ENCODE data around the gene TJAP1.
"Not testable (repeated sequence)": the region's sequence is repeated elsewhere in the genome, so short reads cannot be mapped to it uniquely, and the experiment has no call there.

Gene TJAP1

DNA sequence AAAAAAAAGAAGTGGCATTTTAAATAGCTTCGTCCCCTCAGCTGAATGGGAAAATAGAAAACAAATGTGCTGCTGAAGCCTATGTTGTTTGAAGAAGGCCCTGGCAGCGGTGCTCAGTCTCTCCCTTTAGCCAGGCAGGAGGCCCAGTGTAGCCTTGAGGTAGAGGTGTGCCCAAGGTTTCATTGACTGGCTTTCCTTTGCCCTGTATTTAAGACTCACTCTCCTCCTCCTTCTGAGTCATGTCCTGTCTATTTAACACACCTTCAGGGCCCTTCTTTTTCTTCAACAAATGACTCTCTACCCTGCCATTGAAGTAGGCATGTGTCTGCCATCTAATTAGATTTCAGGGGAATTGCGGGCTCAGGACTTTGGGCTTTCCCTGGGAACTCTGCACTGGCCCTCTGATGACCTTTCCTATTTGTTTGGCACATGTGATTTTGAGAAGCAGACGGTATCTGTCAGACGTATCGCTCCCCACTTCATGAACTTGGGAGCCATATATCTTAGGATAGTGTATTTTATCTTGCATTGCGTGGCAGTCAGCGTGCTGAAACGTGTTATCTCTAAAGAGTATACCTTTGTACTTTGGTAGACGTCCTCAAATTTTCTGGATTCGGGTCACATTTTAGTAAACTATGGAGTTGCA, 4.3 kb downstream of the TJAP1 start:
- DNase-seq: no peak

DNA sequence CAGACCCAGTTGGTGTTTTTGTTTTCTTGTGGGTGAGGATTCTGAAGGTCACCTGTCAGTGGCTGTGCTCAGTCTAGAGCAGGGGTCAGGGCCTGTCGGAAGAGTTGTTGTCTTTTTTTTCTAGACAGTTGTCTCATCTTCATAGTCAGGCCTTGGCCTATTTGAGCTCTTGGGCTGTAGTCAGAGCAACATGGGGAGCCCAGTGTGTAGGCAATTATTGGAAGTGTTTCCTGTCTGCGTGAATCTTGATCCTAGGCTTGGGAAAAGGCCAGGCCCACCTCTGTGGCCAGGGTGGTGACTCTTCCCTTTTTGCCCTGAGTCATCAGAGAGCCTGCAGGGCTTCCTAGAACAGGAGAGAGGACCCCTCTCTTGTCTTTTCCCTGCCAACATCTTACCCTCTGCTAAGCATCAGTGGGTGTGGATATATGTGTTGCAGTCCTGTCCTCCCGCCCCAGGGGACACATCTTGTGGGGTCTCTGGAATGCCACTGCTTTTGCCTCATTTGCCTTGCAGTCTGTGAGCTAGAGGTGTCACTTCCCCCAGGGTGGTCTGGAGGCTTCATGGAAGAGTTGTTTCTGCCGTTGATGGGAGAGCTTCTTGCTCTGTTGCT, 11.4 kb downstream of the TJAP1 start:
- no peak for DNase-seq

DNA sequence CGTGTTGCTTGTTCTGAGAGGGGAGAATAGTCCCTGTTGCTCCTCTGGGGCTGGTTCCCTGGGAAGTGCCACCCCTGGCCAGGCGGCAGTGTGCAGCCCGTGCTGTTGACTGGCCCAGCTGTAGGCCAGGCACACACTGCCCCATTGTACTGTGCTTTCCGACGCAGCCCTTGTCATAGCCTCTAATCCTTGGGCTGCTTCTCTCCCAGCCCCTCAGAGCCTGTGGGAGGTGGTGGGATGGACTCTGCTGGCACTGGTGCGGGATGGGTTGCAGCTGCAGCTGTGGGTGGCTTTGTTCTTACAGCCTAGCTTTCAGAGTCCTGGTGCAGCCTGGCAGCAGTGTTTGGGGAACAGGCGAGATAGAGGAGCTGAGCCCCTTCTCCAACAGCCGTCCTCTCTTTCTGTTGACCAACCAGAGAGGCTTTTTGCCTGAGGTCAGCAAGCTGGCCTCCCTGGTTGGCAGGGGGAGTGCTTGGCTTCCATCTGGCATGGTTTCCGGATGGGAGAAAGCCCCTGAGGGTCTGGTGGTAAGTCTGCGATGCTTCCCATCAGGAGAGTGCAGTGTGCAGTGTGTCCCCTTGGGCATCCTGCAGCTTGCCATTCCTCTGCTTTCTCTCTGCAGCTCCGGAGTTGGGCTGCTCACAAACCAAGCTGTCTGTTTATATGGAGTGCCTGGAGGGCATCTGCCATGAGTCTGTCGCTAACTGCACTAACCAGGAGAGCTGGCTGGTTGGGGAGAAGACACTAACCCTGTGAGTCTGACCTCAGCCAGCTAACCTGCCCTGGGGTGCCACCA, 12.1 kb downstream of the TJAP1 start:
- DNase-seq: no peak

DNA sequence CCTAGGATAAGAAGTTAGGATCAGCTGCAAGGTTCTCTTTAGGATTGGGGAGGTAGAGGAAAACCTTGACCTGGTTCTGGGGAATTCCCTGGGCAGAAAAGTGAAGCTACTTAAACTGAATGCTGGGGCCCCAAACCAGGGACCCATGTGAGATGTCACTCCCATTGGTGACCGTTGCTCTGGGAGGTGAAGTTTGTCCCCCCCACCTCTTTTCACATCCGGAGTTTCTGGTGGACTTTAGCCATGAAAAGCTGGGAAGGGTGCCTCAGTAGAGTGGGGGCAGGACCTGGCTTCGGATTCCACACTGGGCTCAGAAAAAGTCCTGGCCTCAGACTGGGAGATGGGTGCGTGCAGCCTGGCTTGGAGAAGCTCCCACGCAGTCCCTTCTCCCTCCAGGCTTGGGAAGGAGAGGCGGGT, 13.2 kb downstream of the TJAP1 start:
- DNase-seq: no peak

DNA sequence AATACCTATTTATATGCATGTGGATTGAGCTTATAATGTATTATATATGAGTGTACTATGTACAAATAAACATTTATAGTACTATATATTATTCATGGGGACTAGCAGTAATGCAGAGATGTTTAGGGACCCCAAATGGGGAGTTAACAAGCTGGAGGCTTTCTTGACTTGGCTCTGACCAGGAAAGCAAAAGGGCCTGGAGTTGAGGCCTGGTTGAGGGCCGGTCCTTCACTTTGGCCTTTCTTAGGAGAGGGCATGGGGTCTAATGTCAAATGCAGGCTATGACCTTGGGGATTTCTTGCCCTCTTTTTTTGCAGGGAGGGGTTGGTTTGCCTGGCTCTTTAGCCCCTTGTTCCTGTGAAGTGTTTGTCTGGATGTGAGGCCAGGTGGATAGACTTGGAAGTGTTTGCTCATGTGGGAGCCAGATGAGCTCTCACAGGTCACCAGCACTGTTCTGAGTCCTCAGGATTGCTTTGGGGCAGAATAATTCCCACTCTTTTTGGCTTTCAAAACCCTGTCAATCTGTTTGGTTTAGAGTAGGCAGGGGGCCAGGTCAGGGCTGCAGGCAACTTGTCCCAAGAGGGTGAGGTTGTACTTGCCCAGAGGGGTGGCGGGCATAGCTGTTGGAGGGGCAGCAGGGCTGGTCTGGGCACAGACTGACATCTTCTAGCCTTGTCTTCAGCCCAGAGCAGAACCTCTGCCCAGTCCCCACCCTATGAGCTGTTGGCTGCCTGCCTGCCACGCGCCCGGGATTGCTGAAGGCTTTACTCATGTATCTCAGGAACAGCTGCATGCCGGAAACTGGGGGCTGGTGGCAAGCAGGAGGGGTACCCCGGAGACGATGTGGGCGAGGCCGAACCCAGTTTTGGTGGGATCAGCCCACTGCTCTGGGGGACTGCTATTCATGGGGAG, 14.6 kb downstream of the TJAP1 start:
- DNase-seq: no peak

DNA sequence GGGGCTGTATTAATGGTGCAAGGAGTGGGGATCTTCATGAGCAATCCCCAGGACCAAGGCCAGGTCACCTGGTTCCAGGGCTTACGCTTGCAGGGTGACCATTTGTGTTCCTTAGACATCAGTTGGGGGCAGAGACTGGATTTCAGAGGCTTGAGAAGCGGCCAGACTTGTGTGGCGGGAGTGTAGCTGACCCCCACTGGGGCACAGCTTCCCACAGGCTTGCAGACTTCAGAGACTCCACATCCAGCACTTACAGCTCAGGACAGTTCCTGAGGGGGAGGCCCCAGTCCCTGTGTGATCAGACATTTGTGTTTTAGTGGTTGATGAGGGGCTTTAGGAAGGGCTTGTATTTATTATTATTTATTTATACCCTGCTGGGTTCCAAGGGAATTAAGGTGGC, 15.3 kb downstream of the TJAP1 start:
- DNase-seq: no peak

DNA sequence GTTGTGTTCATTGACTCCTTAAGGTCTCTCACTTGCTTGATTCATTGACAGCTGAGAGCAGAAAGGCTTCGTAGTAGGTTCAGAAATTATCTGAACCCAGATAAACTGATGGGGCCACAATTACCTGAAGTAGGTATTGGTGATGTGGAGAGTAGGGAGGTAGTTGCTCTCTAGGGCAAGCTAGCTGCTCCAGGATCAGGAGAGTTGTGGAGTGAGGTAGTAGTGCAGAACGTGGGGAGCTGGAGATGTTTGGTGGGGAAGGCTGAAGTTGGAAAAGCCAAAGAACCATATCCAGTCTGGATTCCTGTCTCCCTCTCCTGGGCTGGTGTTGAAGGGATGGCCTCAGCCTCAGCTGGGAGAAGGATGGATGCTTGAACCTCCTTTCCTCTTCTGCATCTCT, 15.9 kb downstream of the TJAP1 start:
- DNase-seq: no peak

DNA sequence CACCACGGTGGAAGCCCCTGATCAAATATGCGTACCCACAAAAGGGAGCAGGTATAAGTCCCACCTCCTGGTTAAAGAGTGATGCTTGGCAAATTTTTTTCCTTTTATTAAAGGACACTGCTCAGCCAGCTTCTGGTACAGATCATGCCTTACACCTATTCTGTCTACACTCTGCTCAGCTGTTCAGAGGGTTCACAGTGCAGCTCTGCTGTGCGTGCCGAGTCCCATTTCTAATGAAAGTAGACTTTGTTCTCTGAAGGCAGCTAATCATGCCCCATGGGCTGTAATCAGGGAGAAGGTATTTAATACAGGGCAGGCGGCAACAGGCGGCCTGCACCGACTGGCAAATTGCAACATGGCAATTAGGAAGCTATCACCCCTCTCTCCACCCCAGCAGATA, 16.5 kb downstream of the TJAP1 start:
- no peak for DNase-seq

DNA sequence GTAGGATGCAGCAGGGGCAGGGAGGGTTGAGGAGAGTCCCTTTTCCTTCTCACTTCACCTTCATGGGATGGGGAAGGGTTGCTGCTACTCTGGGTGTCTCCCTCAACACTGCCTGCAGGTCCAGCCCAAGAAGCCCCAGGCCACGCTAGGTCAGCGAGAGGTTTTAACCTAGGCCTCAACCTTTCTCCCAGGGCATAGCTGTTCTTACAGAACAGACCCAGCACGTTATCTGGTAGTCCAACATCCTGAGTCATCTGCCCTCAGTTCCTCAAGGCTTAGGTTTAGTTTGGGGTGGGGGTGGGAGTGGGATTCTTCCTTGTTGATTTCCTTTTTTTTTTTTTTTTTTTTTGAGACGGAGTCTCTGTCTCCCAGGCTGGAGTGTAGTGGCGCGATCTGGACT, 17.0 kb downstream of the TJAP1 start:
- DNase-seq: no peak

DNA sequence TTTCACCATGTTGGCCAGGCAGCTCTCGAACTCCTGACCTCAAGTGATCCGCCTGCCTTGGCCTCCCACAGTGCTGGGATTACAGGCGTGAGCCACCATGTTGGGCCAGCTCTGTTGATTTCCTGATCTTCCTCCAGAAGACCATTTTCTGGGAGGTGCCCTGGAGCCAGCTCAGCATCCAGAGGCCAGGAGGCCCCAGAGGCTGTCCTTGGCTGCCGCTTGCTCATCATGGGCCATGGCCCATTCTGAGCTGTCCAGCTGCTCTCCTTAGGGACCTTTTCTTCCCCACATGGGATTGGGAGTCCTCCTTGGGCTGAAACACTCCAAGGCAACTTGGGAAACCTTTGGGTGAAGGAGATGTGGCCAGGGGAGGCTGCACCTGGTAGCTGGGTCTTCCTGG, 17.4 kb downstream of the TJAP1 start:
- DNase-seq: no peak

DNA sequence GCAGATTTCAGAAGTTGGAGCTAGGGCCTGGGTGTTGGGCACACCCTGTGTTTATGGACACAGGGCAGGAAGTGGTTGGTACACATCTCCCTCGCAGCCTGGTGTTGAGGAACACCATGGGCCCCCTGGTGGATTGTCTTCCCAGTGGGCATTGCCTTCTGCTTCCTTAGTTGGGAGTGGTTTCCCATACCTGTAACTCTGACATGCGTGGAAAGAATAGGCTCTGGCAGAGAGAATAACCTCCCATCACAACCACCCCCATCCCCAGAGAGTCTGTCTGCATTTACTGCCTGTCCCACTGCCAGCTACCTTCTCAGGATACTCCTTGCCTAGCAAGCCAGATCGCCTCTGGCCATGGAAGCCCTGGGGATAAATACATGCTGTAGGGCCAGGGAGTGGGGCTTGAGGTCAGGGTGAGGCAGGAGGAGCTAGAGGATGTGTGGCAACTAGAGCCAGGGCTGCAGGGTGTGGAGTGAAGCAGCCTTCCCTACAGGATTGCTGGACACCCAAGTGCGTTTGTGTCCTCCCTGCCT, 18.1 kb downstream of the TJAP1 start:
- no peak for DNase-seq

DNA sequence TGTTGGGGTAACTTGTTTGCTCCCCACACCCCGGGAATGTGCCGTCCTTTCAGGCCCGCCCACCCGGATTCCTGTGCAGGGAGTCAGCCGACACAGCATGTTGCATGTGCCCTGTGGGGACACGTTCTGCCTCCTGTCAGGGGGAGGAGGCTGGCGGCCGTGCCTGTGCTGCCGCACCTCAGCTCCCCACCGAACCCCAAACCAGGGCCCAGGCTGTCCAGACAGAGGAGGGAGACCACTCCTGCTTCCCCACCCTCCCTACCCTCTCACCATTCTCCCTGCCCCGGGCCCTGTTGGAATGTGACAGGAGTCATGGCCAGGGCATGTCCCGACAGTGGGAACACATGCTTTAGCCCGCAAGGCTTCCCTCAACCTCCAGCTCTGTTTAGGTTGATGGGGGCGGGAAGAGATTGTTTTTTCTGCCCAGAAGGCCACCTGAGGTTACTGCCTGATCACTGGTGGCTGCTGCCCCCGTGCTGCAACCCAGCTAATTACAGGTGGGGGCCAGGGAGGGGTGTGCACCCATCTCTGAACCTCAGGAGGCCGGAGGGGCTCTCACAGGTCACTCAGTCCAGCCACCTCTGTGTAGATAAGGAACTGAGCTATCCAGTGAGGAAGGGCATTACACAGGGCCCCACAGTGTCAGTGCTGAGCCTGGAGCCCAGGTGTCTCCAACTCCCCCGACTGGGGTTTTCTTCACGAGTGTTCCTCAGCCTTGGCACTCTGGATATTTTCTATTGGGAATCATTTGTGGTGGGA, 19.2 kb downstream of the TJAP1 start:
- DNase-seq: no peak

DNA sequence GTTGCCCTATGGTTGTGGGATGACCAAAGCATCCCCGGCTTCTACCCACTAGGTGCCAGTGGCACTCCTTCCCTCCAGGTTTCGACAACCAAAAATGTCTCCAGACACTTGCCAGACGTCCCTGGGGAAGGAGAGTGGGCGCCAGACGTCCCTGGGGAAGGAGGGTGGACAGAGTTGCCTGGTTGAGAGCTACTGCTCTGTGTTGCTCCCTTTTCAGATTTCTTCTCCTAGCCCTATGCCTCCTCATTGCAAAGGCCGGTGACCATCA, 19.7 kb downstream of the TJAP1 start:
- no peak for DNase-seq

DNA sequence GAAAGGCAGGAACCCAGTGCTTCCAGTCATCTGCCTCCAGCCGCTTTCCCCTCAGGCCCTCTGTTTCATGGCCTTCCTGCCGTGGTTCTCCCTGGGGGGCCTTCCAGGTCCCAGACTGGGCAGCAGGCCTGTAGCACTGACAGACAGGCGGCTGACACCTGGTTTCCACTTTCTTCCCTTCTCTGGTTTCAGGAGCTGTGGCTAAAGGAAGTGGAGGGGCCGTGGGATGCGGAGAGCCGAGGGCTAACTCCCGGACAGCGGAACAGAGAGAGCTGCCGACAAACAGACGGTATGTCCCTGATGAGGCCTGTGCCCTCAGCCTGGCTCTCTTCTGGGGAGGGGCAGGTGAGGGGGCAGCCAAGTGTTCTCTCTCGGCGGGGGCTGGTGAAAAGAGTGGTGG, 20.3 kb downstream of the TJAP1 start:
- no peak for DNase-seq

DNA sequence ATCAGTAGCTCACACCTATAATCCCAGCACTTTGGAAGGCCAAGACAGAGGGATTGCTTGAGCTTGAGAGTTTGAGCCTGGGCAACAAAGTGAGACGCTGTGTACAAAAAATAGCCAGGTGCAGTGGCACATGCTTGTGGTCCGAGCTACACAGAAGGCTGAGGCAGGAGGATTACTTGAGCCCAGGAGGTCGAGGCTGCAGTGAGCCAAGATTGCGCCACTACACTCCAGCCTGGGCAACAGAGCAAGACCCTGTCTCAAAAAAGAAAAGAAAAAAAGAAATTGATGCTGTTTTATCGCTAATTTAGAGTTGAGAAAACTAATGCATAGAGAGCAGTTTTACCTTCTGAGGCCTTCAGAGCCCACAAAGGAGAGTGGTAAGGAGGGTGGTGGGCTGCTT, 20.9 kb downstream of the TJAP1 start:
- DNase-seq: not testable (repeated sequence)

DNA sequence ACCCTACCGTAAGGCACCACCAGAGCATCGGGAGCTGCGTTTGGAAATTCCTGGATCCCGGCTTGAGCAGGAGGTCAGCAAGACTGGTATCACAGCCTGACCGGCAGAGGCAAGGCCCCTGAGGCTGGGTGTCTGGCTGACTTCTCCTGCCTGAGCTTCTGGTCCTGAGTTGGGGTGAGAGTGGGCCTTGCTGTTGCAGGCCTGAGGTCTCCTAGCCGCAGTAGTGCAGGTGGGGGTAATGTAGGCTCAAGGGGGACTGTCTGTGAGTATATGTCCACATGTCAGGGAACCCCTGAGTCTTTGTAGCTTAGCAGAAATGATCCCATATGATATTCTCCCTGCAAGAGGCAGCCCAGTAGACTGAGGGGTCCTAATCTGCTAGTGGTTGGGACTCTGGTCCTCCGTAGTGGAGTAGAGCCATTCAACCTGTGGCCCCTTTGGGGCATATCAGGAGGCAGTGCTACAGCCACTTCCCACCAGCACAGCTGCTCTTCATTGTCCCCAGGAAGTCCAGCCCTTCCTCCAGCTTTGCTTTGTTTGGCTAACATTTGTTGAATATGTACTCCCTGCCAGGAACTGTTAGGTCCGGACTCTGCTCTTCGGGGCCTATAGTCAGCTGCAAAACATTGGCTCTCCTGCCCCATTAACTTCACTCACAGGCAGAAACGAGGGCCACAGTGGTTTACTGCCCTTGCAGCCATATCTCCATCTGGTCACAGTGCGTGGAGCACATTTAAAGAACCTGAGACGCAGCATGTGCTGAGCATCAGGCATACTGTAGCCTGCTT, 21.9 kb downstream of the TJAP1 start:
- no peak for DNase-seq

DNA sequence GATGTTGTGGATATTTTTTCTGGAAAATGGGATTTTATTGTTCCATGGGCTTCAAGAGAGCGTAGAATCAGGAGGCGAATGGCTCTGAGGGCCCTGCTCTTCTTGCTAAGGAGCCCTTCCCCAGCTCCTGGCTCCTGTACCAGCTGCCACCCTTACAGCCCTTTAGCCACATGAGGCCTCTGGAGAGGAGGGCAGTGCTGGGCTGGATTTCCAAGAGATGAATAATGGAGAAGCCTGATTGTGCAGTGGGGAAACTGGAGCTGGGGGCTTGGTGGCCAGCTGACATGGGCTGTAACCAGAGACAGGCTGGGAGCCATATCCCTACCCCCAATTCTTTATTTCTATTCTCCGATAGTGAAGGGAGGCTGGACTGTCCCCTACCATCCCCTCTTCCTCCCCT, 23.6 kb downstream of the TJAP1 start:
- DNase-seq: no peak

DNA sequence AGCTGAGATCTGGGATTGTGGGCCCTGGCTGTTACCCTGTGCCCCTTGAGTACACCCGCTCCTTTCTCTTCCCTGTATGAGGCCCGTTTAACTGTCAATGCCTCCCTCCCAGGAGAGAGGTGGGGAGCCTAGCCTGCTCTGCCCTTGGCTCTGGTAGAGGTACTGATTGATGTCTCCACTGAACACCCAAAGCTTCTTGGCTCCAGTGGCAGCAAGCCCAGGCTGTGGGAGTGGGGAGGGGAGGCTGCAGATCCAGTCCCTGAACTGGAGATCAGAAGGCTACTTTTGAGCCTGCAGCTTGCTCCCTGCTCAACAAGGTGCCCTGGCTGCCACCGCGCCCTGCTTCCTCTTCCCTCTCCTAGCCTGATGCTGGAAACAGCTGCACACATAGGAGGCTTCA, 25.3 kb downstream of the TJAP1 start:
- no peak for DNase-seq

DNA sequence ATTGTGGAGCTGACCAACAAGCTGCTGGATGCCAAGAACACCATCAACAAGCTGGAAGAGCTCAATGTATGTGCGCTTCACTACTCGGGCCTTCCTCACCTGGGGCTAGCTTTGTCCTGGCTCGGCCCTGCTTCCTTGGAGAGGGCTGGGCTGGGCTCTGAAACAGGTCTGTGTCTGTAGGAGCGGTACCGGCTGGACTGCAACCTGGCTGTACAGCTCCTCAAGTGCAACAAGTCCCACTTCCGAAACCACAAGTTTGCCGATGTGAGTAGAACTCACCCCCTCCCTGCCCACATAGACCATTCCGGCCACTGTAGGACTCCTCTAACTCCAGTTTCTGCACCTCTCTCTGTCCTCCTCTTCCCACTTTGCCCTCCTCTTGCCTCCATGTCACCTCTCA, 26.1 kb downstream of the TJAP1 start:
- DNase-seq: no peak

DNA sequence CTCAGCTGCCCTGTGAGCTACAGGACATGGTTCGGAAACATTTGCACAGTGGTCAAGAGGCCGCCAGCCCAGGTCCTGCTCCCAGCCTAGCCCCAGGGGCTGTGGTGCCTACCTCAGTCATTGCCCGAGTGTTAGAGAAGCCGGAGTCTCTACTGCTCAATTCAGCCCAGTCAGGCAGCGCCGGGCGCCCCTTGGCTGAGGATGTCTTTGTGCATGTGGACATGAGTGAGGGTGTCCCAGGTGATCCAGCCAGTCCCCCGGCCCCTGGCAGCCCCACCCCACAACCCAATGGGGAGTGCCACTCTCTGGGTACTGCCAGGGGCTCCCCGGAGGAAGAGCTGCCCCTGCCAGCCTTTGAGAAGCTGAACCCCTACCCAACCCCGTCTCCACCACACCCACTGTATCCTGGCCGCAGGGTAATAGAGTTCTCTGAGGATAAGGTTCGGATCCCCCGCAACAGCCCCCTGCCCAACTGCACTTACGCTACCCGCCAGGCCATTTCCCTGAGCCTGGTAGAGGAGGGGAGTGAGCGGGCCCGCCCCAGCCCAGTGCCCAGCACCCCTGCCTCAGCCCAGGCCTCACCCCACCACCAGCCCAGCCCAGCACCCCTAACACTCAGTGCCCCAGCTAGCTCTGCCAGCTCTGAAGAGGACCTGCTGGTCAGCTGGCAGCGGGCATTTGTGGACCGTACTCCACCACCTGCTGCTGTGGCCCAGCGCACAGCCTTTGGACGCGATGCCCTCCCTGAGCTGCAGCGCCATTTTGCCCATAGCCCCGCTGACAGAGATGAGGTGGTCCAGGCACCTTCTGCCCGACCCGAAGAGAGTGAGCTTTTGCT, 27.6 kb downstream of the TJAP1 start:
- DNase-seq: no peak

DNA sequence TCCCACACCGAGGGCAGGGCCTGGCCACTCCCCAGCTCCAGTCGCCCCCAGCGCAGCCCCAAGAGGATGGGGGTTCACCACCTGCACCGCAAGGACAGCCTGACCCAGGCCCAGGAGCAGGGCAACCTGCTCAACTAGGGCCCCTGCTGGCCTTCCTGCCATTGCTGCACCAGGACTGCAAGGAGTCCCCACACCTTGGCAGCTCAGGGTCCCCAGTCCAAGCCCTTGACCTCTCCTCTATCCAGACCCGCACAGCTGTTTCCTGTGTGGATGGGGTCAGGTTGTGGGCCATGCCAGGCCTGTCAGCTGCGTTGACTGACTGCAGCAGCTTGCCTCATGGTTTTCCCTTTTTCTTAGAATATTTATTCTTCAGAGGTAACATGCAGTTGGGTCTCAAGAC, 28.3 kb downstream of the TJAP1 start:
- DNase-seq: no peak

All from SHP77 treated with DMSO at 0.1 percent for 48 hours (cell line).